SK-N-SH treated with all-trans-retinoic acid at 6 μM for 48 hours (cell line): ENCODE data around the gene PATE4.

ENCODE experiments used
- ATAC-seq: fragments of 200-7000 bp; cut with Tn5 transposase; 3 replicates; pipeline ENCODE4 v1.9.1; 2020; ENCODE audit warnings: mild to moderate bottlenecking, moderate library complexity
- ARNTL ChIP-seq: fragments of 450-650 bp; formaldehyde crosslinking; IDR thresholded peaks from 2 replicates; pipeline ENCODE4 v1.5.0; 2020; ENCODE audit warnings: low read depth, mild to moderate bottlenecking, moderate library complexity, borderline replicate concordance
- BACH2 ChIP-seq: fragments of 250-450 bp; sonication (Bioruptor Pico); IDR thresholded peaks from 2 replicates; pipeline ENCODE4 v1.9.0; 2021; ENCODE audit warnings: mild to moderate bottlenecking, borderline replicate concordance
- CSDC2 ChIP-seq: fragments of 250-450 bp; sonication (Bioruptor Pico); IDR thresholded peaks from 2 replicates; pipeline ENCODE4 v1.5.0; 2020; ENCODE audit warnings: mild to moderate bottlenecking, moderate library complexity
- CSRNP3 ChIP-seq: fragments of 250-450 bp; sonication (Bioruptor Pico); IDR thresholded peaks from 2 replicates; pipeline ENCODE4 v1.5.1; 2021; ENCODE audit warnings: mild to moderate bottlenecking, moderate library complexity
- ESRRG ChIP-seq: fragments of 250-450 bp; sonication (Bioruptor Pico); IDR thresholded peaks from 2 replicates; pipeline ENCODE4 v1.6.1; 2021; ENCODE audit warnings: mild to moderate bottlenecking
- GLIS3 ChIP-seq: fragments of 250-450 bp; sonication (Bioruptor Pico); IDR thresholded peaks from 2 replicates; pipeline ENCODE4 v1.5.0; 2020; ENCODE audit warnings: mild to moderate bottlenecking, moderate library complexity
- ISL1 ChIP-seq: fragments of 250-450 bp; sonication (Bioruptor Pico); IDR thresholded peaks from 2 replicates; pipeline ENCODE4 v2.1.2; 2022; ENCODE audit warnings: mild to moderate bottlenecking, moderate library complexity
- OSR1 ChIP-seq: fragments of 250-450 bp; sonication (Bioruptor Pico); IDR thresholded peaks from 2 replicates; pipeline ENCODE4 v1.8.0; 2022; ENCODE audit warnings: moderate library complexity, mild to moderate bottlenecking, inconsistent platforms
- PATZ1 ChIP-seq: fragments of 250-450 bp; sonication (Bioruptor Pico); IDR thresholded peaks from 2 replicates; pipeline ENCODE4 v1.8.0; 2020; ENCODE audit warnings: mild to moderate bottlenecking, moderate library complexity, borderline replicate concordance
- POU6F1 ChIP-seq: fragments of 250-450 bp; sonication (Bioruptor Pico); IDR thresholded peaks from 2 replicates; pipeline ENCODE4 v1.8.0; 2021; ENCODE audit warnings: low read depth, mild to moderate bottlenecking, moderate library complexity, borderline replicate concordance
- PPARA ChIP-seq: fragments of 250-450 bp; sonication (Bioruptor Pico); IDR thresholded peaks from 2 replicates; pipeline ENCODE4 v1.5.0; 2020; ENCODE audit warnings: mild to moderate bottlenecking, borderline replicate concordance
- SNAI2 ChIP-seq: fragments of 250-450 bp; sonication (Bioruptor Pico); IDR thresholded peaks from 2 replicates; pipeline ENCODE4 v1.5.0; 2020; ENCODE audit warnings: mild to moderate bottlenecking, moderate library complexity
- TCF4 ChIP-seq: fragments of 250-450 bp; sonication (Bioruptor Pico); IDR thresholded peaks from 2 replicates; pipeline ENCODE4 v1.8.0; 2021; ENCODE audit warnings: mild to moderate bottlenecking, moderate library complexity, borderline replicate concordance
- TOX ChIP-seq: fragments of 250-450 bp; sonication (Bioruptor Pico); IDR thresholded peaks from 2 replicates; pipeline ENCODE4 v1.8.0; 2021; ENCODE audit warnings: mild to moderate bottlenecking, moderate library complexity, borderline replicate concordance
- ZFP3 ChIP-seq: fragments of 250-450 bp; sonication (Bioruptor Pico); IDR thresholded peaks from 2 replicates; pipeline ENCODE4 v1.5.0; 2020; ENCODE audit warnings: mild to moderate bottlenecking, moderate library complexity
- ZFP30 ChIP-seq: fragments of 450-650 bp; formaldehyde crosslinking; IDR thresholded peaks from 2 replicates; pipeline ENCODE4 v1.5.0; 2022; ENCODE audit warnings: mild to moderate bottlenecking, moderate library complexity
- ZNF565 ChIP-seq: fragments of 450-650 bp; formaldehyde crosslinking; conservative IDR thresholded peaks from 2 replicates; pipeline ENCODE4 v1.5.0; 2020; ENCODE audit warnings: low read depth, mild to moderate bottlenecking, moderate library complexity
- ZNF70 ChIP-seq: fragments of 450-650 bp; formaldehyde crosslinking; IDR thresholded peaks from 2 replicates; pipeline ENCODE4 v1.5.0; 2020; ENCODE audit warnings: mild to moderate bottlenecking, moderate library complexity
- ZNF8 ChIP-seq: fragments of 450-650 bp; formaldehyde crosslinking; IDR thresholded peaks from 2 replicates; pipeline ENCODE4 v1.5.0; 2020; ENCODE audit warnings: mild to moderate bottlenecking, moderate library complexity
- TF ChIP-seq, protein P1 (sequence below): fragments of 250-450 bp; sonication (Bioruptor Pico); IDR thresholded peaks from 2 replicates; pipeline ENCODE4 v1.5.0; 2020; ENCODE audit warnings: mild to moderate bottlenecking, moderate library complexity

The PATE4 gene

GRCh38 chr11:125872138-125872491, 39.0 kb downstream of the PATE4 start (continued):
- no peak for TF ChIP-seq CSRNP3 (CRISPR knock-in tag)
- no peak for TF ChIP-seq ARNTL (CRISPR knock-in tag)
- TF ChIP-seq POU6F1 (CRISPR knock-in tag): no peak

GRCh38 chr11:125873881-125874555, 40.9 kb downstream of the PATE4 start:
- ATAC-seq: peak; percentile 64
- TF ChIP-seq SNAI2 (CRISPR knock-in tag) (no peak), CSDC2 (no peak), ESRRG (no peak), TOX (CRISPR knock-in tag) (no peak), OSR1 (no peak), GLIS3 (CRISPR knock-in tag) (no peak), ZFP3 (CRISPR knock-in tag) (no peak), TCF4 (CRISPR knock-in tag) (no peak), PATZ1 (no peak), ARNTL (CRISPR knock-in tag) (no peak), PPARA (CRISPR knock-in tag) (no peak), CSRNP3 (CRISPR knock-in tag) (no peak), POU6F1 (CRISPR knock-in tag) (no peak), ZFP30 (no peak), ZNF565 (CRISPR knock-in tag) (no peak), ZNF70 (no peak), ISL1 (CRISPR knock-in tag) (no peak)
- TF ChIP-seq, protein P1, sequence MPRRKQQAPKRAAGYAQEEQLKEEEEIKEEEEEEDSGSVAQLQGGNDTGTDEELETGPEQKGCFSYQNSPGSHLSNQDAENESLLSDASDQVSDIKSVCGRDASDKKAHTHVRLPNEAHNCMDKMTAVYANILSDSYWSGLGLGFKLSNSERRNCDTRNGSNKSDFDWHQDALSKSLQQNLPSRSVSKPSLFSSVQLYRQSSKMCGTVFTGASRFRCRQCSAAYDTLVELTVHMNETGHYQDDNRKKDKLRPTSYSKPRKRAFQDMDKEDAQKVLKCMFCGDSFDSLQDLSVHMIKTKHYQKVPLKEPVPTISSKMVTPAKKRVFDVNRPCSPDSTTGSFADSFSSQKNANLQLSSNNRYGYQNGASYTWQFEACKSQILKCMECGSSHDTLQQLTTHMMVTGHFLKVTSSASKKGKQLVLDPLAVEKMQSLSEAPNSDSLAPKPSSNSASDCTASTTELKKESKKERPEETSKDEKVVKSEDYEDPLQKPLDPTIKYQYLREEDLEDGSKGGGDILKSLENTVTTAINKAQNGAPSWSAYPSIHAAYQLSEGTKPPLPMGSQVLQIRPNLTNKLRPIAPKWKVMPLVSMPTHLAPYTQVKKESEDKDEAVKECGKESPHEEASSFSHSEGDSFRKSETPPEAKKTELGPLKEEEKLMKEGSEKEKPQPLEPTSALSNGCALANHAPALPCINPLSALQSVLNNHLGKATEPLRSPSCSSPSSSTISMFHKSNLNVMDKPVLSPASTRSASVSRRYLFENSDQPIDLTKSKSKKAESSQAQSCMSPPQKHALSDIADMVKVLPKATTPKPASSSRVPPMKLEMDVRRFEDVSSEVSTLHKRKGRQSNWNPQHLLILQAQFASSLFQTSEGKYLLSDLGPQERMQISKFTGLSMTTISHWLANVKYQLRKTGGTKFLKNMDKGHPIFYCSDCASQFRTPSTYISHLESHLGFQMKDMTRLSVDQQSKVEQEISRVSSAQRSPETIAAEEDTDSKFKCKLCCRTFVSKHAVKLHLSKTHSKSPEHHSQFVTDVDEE (CRISPR knock-in tag): no peak
- TF ChIP-seq, all 23 proteins: peak for 0

GRCh38 chr11:125874556-125875124, 41.5 kb downstream of the PATE4 start:
- TF ChIP-seq PATZ1 (no peak), OSR1 (no peak), GLIS3 (CRISPR knock-in tag) (no peak), TOX (CRISPR knock-in tag) (no peak), PPARA (CRISPR knock-in tag) (no peak), BACH2 (CRISPR knock-in tag) (no peak), ZFP30 (no peak), ZNF8 (CRISPR knock-in tag) (no peak), CSRNP3 (CRISPR knock-in tag) (no peak), ESRRG (no peak)
- peak; percentile 100 for ATAC-seq
